HepG2 (cell line): ENCODE results near the gene ZNF747. TPM values are rescaled to one million over a fixed set of nuclear protein-coding genes. Genes with fewer than 3 reads are reported as not detected.
A peak's percentile ranks its signal among the peaks of the same experiment; 100 is the strongest.

Experiments
- ARNTL ChIP-seq: sonication (generic); formaldehyde crosslinking; IDR thresholded peaks from 2 replicates; pipeline ENCODE4 v1.4.0; 2020; ENCODE audit warnings: mild to moderate bottlenecking, missing genetic modification reagents
- ATF3 ChIP-seq: sonication (generic); formaldehyde crosslinking; IDR thresholded peaks from 2 replicates; pipeline ENCODE4 v1.4.0; 2020; ENCODE audit warnings: missing genetic modification reagents
- CSRNP2 ChIP-seq: sonication (generic); formaldehyde crosslinking; conservative IDR thresholded peaks from 2 replicates; pipeline ENCODE4 v1.8.0; 2022; ENCODE audit warnings: low read depth, missing genetic modification reagents
- HIVEP1 ChIP-seq: sonication (generic); formaldehyde crosslinking; IDR thresholded peaks from 2 replicates; pipeline ENCODE4 v1.4.0; 2020; ENCODE audit warnings: mild to moderate bottlenecking, missing genetic modification reagents
- IRX3 ChIP-seq: sonication (generic); formaldehyde crosslinking; IDR thresholded peaks from 2 replicates; pipeline ENCODE4 v1.8.1; 2023; ENCODE audit warnings: mild to moderate bottlenecking, low read depth, missing genetic modification reagents, borderline replicate concordance
- JUNB ChIP-seq: sonication (generic); formaldehyde crosslinking; IDR thresholded peaks from 2 replicates; pipeline ENCODE4 v1.8.0; 2022; ENCODE audit warnings: missing genetic modification reagents, mild to moderate bottlenecking, borderline replicate concordance
- KMT2A ChIP-seq: sonication (generic); formaldehyde crosslinking; IDR thresholded peaks from 2 replicates; pipeline ENCODE4 v1.4.0; 2020; ENCODE audit warnings: missing genetic modification reagents
- NR0B2 ChIP-seq: sonication (generic); formaldehyde crosslinking; IDR thresholded peaks from 2 replicates; pipeline ENCODE4 v1.4.0; 2020; ENCODE audit warnings: mild to moderate bottlenecking, missing genetic modification reagents
- PHF21A ChIP-seq: sonication (generic); formaldehyde crosslinking; IDR thresholded peaks from 2 replicates; pipeline ENCODE4 v1.5.0; 2020; ENCODE audit warnings: mild to moderate bottlenecking, missing genetic modification reagents
- SAFB2 ChIP-seq: sonication (generic); formaldehyde crosslinking; IDR thresholded peaks from 2 replicates; pipeline ENCODE4 v1.5.1; 2020; ENCODE audit warnings: missing genetic modification reagents, low read depth, mild to moderate bottlenecking, borderline replicate concordance
- SALL1 ChIP-seq: sonication (generic); formaldehyde crosslinking; IDR thresholded peaks from 2 replicates; pipeline ENCODE4 v1.8.0; 2022; ENCODE audit warnings: mild to moderate bottlenecking, missing genetic modification reagents
- SNRNP70 ChIP-seq: fragments of 200-400 bp; formaldehyde crosslinking; IDR thresholded peaks from 2 replicates; pipeline ENCODE4 v1.6.1; 2017; ENCODE audit warnings: mild to moderate bottlenecking, low read depth, low read length, moderate library complexity
- SYNCRIP ChIP-seq: fragments of 200-400 bp; formaldehyde crosslinking; IDR thresholded peaks from 2 replicates; pipeline ENCODE4 v1.6.1; 2018; ENCODE audit warnings: mild to moderate bottlenecking, low read depth, low read length; ENCODE audit not compliant: insufficient read depth
- XRCC5 ChIP-seq: fragments of 200-400 bp; formaldehyde crosslinking; optimal IDR thresholded peaks from 2 replicates; pipeline ENCODE3; 2017; ENCODE audit warnings: mild to moderate bottlenecking, low read length
- ZBTB3 ChIP-seq: sonication (generic); formaldehyde crosslinking; IDR thresholded peaks from 2 replicates; pipeline ENCODE4 v1.4.0; 2020; ENCODE audit warnings: low read depth, mild to moderate bottlenecking, moderate library complexity, missing genetic modification reagents, borderline replicate concordance
- ZNF225 ChIP-seq: sonication (generic); formaldehyde crosslinking; IDR thresholded peaks from 2 replicates; pipeline ENCODE4 v1.4.0; 2020; ENCODE audit warnings: mild to moderate bottlenecking, missing genetic modification reagents
- ZNF609 ChIP-seq: sonication (generic); formaldehyde crosslinking; IDR thresholded peaks from 2 replicates; pipeline ENCODE4 v1.4.0; 2020; ENCODE audit warnings: mild to moderate bottlenecking, missing genetic modification reagents, borderline replicate concordance
- ZNF619 ChIP-seq: sonication (generic); formaldehyde crosslinking; IDR thresholded peaks from 2 replicates; pipeline ENCODE4 v1.4.0; 2020; ENCODE audit warnings: mild to moderate bottlenecking, missing genetic modification reagents
- ZNF790 ChIP-seq: sonication (generic); formaldehyde crosslinking; IDR thresholded peaks from 2 replicates; pipeline ENCODE4 v1.8.0; 2022; ENCODE audit warnings: missing genetic modification reagents, mild to moderate bottlenecking, borderline replicate concordance
- polyA plus RNA-seq, 8 experiments: library from polyadenylated mRNA; depleted of rRNA in 3 of 8; stranded (reverse) in 7 of 8; unstranded in 1 of 8; fragments of >200 nt; fragmentation: Illumina TruSeq in 4 of 8; extraction: Trizol in 4 of 8; gene quantifications; 2 replicates each; pipeline versions ENCODE4 v1.2.1 to v1.2.3, GENCODE V29; 2011 to 2016; ENCODE audit warnings: low read depth in 4 of 8, missing spikeins in 1 of 8, mixed read lengths in 1 of 8; ENCODE audit not compliant: insufficient read depth in 1 of 8
- total RNA-seq, 5 experiments: library from RNA; depleted of rRNA; stranded (reverse); fragments of >200 nt; fragmentation: Illumina TruSeq; extraction: Trizol; gene quantifications; 2 replicates each; pipeline ENCODE4 v1.2.3, GENCODE V29; 2016; ENCODE audit warnings: low read depth in 1 of 5

Gene ZNF747
- total and polyA plus RNA-seq, 2 of the 13 experiments (the other 11 are each of a cell fraction or from before 2014, with no cell fraction given), result 7.2 to 10.2 TPM

GRCh38 chr16:30526823-30527634 is 7.6 kb downstream of the ZNF747 start (continued):
- TF ChIP-seq ZNF609 (CRISPR knock-in tag), result no peak
- peak; percentile 64 for TF ChIP-seq ARNTL (CRISPR knock-in tag)
- peak; percentile 59 for TF ChIP-seq SALL1
- peak; percentile 80; the same call in 1 of the 2 replicates for TF ChIP-seq NR0B2
- no peak for TF ChIP-seq HIVEP1 (CRISPR knock-in tag)
- TF ChIP-seq ZBTB3 (CRISPR knock-in tag), result no peak
- TF ChIP-seq IRX3 (CRISPR knock-in tag), result 0 out of 2 replicates have a peak, but pooled peaks have one; percentile 14
- no peak; the same call in 1 of the 2 replicates for TF ChIP-seq ATF3 (CRISPR knock-in tag)
- TF ChIP-seq ZNF619, result no peak
- TF ChIP-seq ZNF225 (CRISPR knock-in tag), result peak; percentile 65
- TF ChIP-seq SNRNP70, result no peak
- TF ChIP-seq KMT2A, result no peak
- TF ChIP-seq ZNF790 (CRISPR knock-in tag), result peak; percentile 90; the same call in 1 of the 2 replicates
- TF ChIP-seq JUNB, result no peak
- peak; percentile 41; the same call in 1 of the 2 replicates for TF ChIP-seq SAFB2 (CRISPR knock-in tag)
- peak; percentile 49; the same call in 1 of the 2 replicates for TF ChIP-seq PHF21A (CRISPR knock-in tag)
- no peak for TF ChIP-seq CSRNP2 (CRISPR knock-in tag)
- peak; percentile 81 for TF ChIP-seq XRCC5
- TF ChIP-seq SYNCRIP, result no peak
